Lower lobe of right lung (tissue), 2 donors: ENCODE data around the gene OBSL1. TPM values are rescaled to one million over a fixed set of nuclear protein-coding genes. Genes with fewer than 3 reads are reported as not detected.
A peak's percentile ranks its signal among the peaks of the same experiment; 100 is the strongest.

Experiments used
- ATAC-seq, 2 donors: fragments of 200-7000 bp; cut with Tn5 transposase; one replicate each; pipeline ENCODE4 v1.9.1; 2020 to 2022; ENCODE audit warnings: mild to moderate bottlenecking in 2 of 2, moderate library complexity in 2 of 2
- DNase-seq: peaks from one replicate; pipeline ENCODE4 v3.0.0-alpha.2; 2020
- H3K27ac ChIP-seq: fragments of 200-600 bp; one replicate; pipeline ENCODE4 v1.8.0; 2022
- H3K27me3 ChIP-seq: fragments of 200-600 bp; one replicate; pipeline ENCODE4 v1.8.0; 2022; ENCODE audit warnings: low read depth
- H3K36me3 ChIP-seq: fragments of 200-600 bp; one replicate; pipeline ENCODE4 v1.8.0; 2022; ENCODE audit warnings: mild to moderate bottlenecking
- H3K4me1 ChIP-seq: fragments of 200-600 bp; one replicate; pipeline ENCODE4 v1.8.0; 2022
- H3K4me3 ChIP-seq: fragments of 200-600 bp; one replicate; pipeline ENCODE4 v1.8.0; 2022; ENCODE audit warnings: mild to moderate bottlenecking
- H3K9me3 ChIP-seq: fragments of 200-600 bp; one replicate; pipeline ENCODE4 v1.8.0; 2022
- intact Hi-C: fragments of 100-400 bp; cut with DNase I; formaldehyde crosslinking; loops from one replicate; pipeline ENCODE4 v1.11.0; 2022
- long read RNA-seq: library from polyadenylated mRNA; unstranded; transcript quantifications from one replicate; pipeline ENCODE4 v2.0.0, GENCODE V29; 2021
- total RNA-seq: library from RNA; stranded (reverse); fragmentation: NEBNext Ultra II Directional; extraction: Animal tissue kit (Norgen Biotek cat#: 25700); gene quantifications from one replicate; pipeline ENCODE4 v1.2.1, GENCODE V29; 2021
- TF ChIP-seq, protein P1 (sequence below): fragments of 200-600 bp; IDR thresholded peaks from one replicate; pipeline ENCODE4 v1.8.0; 2022; ENCODE audit warnings: antibody characterized with exemption, mild to moderate bottlenecking
- donor health status: DM: no; HTN: yes; CAD: no; lungs with severe emphysema.

Gene OBSL1
- 49.4 TPM for total RNA-seq
- long read RNA-seq, full-length matches to known transcripts = 42 of 90 reads
- long read RNA-seq, partial matches to known transcripts = 34 of 90 reads
- long read RNA-seq, other reads (novel, unspliced or antisense) = 14 of 90 reads

DNA sequence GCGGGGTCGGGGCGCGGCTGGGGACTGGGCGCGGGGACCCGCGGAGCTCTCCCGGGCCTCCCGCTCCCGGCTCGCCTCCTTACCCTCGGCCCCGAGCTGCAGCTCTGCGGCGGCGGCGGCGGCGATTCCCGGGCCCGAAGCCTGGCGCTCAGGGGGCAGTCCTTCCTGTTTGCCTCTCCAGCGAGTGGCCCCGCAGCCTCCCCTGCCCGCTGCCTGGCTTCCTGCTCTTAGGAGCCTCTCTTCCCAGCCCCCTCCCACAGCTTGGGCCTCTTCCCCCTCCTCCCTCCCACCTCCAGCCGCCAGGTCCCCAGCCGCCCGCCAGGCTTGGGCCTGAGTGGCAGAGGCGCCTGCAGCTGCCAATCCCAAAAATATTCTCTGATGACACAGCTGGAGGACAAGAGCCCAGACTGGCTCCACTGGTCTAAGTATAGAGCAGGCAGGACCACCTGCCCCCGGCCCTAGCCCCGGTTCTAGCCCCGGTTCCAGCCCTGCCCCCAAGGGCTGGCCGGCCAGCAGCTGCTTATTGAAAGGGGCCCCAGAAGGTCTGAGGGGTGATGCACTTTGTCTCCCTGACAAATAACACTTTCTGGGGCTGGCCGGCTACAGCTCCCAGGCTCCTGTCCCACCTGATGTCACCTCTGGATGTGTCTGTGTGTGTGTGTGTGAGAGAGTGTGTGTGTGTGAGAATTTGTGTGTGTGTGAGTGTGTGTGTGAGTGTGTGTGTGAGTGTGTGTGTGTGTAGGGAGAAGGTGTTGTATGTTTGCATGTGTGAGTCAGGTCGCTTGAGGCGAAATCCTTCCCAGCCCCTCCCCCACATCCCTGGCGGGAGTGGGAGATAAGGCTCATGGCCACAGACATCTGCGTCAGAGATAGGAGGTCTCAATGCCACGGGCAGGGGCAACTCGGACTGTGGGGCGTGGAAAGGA, at the start of gene OBSL1:
Gene OBSL1 (minus strand): TSS at position 229 of the 926 bp plus-strand sequence. CDS start 307 bp downstream, outside the sequence.
- ATAC-seq (peak; percentile 78 to 82), DNase-seq (peak; percentile 77)
- Histone ChIP-seq H3K9me3 (no peaks in the 10 kb centered on the region), H3K36me3 (peaks cover 9% of the 10 kb centered on the region), H3K4me3 (peak within 1 kb of the TSS; percentile 66), H3K27ac (peak within 1 kb of the TSS; percentile 73), H3K27me3 (peaks cover 14% of the 10 kb centered on the region), H3K4me1 (peaks cover 11% of the 10 kb centered on the region)
- TF ChIP-seq, protein P1, sequence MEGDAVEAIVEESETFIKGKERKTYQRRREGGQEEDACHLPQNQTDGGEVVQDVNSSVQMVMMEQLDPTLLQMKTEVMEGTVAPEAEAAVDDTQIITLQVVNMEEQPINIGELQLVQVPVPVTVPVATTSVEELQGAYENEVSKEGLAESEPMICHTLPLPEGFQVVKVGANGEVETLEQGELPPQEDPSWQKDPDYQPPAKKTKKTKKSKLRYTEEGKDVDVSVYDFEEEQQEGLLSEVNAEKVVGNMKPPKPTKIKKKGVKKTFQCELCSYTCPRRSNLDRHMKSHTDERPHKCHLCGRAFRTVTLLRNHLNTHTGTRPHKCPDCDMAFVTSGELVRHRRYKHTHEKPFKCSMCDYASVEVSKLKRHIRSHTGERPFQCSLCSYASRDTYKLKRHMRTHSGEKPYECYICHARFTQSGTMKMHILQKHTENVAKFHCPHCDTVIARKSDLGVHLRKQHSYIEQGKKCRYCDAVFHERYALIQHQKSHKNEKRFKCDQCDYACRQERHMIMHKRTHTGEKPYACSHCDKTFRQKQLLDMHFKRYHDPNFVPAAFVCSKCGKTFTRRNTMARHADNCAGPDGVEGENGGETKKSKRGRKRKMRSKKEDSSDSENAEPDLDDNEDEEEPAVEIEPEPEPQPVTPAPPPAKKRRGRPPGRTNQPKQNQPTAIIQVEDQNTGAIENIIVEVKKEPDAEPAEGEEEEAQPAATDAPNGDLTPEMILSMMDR = no peak
- intact Hi-C loops = no loop called here

DNA sequence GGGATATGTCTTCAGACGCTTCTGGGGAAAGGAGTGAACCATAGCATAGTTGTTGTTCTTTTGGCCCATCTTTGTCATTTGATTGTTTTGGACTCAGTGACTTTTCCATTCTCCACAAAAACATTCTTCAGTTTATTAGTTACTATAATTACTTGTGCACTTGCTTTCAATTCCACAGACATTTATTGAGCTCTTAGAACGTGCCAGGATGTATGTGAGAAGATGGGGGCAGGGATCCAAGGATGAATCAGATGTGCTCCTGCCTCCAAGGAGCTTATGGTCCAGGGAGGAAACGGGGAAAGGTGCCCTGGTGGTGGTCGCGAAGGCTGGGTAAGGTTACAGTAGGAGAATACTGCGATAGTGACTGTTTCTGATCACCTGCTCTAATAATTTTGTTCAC, 49.2 kb upstream of the OBSL1 start:
- intact Hi-C loops = no loop called here
- Histone ChIP-seq H3K9me3 (no peaks in the 10 kb centered on the region), H3K4me1 (no peaks in the 10 kb centered on the region), H3K36me3 (peaks cover 12% of the 10 kb centered on the region), H3K27me3 (no peaks in the 10 kb centered on the region), H3K27ac (no peak overlapping the region), H3K4me3 (no peak overlapping the region)
- DNase-seq (no peak), ATAC-seq (no peak)
- TF ChIP-seq, protein P1 = no peak

DNA sequence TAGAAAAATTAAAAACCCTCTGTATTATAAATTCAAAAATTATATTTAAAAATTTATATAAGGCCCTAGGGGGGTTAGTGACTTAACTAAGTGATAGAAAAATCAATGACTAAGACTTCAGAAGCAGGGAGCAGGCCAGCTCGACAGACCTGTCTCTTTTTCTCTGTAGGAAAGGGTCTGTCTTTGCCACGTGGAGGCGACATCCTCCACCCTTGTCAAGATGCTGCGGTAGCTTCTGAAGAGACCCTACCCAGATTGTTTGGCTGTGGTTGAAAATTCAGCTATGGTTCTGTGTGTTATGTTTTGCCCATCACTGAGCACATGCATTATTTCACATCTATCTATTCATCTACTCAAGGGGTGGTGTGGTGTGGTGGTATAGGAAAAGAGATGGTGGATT, 47.9 kb upstream of the OBSL1 start:
- ATAC-seq = no peak
- intact Hi-C loops = no loop called here
- Histone ChIP-seq H3K4me3 (no peak overlapping the region), H3K36me3 (peaks cover 25% of the 10 kb centered on the region), H3K27ac (no peak overlapping the region), H3K4me1 (no peaks in the 10 kb centered on the region), H3K9me3 (no peaks in the 10 kb centered on the region), H3K27me3 (no peaks in the 10 kb centered on the region)
- DNase-seq = no peak
- TF ChIP-seq, protein P1 = no peak

DNA sequence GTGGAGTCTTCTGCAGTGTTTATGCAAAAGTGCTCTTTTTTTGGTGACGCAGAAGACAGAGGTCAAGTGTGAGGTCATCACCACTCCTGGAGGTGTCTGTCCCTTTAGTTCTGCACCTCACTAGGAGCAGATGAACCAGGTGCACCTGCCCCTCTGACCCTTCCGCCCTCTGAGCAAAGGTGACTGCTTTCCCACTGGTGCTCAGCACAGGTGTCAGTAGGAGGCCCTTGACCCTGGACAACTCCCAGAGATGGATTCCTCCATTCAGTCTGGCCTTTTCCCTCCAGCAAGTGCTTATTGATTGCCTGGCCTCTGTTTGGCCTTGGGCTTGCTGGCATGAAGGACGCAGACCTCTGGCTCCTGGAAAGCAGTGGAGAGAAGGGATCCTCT, 47.4 kb upstream of the OBSL1 start:
- H3K27ac ChIP-seq = no peak overlapping the region
- TF ChIP-seq, protein P1 = no peak
- ATAC-seq = no peak
- no peaks in the 10 kb centered on the region for H3K27me3 ChIP-seq
- H3K4me1 ChIP-seq = no peaks in the 10 kb centered on the region
- no peak for DNase-seq
- H3K36me3 ChIP-seq = peaks cover 30% of the 10 kb centered on the region
- H3K4me3 ChIP-seq = no peak overlapping the region
- no peaks in the 10 kb centered on the region for H3K9me3 ChIP-seq
- intact Hi-C loops = no loop called here

DNA sequence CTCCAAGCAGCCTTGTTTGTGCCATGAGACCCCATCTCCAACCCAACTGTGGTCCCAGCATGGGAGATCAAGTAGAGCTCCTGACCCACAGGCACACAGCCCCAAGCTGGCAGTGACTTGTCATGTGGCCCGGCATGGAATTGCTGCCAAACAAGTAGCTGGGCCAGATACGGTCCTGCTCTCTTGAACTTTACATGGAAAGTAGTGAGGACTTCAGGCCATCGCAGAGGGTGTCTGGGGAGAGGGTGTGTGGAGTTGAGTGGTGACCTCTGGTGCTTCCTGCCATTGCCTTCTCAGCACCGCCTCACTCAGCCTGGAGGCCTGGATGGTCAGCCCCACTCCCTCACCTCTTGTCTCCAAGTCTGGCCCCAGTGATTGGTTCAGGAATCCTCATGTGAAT, 45.2 kb upstream of the OBSL1 start:
- Histone ChIP-seq H3K4me1 (no peaks in the 10 kb centered on the region), H3K36me3 (peaks cover 41% of the 10 kb centered on the region), H3K9me3 (no peaks in the 10 kb centered on the region), H3K27ac (no peak overlapping the region), H3K27me3 (no peaks in the 10 kb centered on the region), H3K4me3 (no peak overlapping the region)
- no peak for DNase-seq
- TF ChIP-seq, protein P1 = no peak
- ATAC-seq = no peak
- intact Hi-C loops = no loop called here
